NCI-H1048 (cell line): ENCODE data around the gene SPATA31A1.
"Not testable (repeated sequence)": the region's sequence is repeated elsewhere in the genome, so short reads cannot be mapped to it uniquely, and the experiment has no call there.

ENCODE experiments used
- DNase-seq: peaks from one replicate; lab custom pipeline; 2025; lab: John Stamatoyannopoulos, UW

SPATA31A1 gene

GRCh38 chr9:39355369-39355768, at the start of gene SPATA31A1:
Gene SPATA31A1, plus strand, starts transcription at chr9:39355669. Its CDS starts 62 bp downstream, at chr9:39355731.
- DNase-seq = not testable (repeated sequence)

GRCh38 chr9:39407261-39408204, 52.1 kb downstream of the SPATA31A1 start:
- not testable (repeated sequence) for DNase-seq

- not testable (repeated sequence) for DNase-seq
These were observed 55.9 kb downstream of the SPATA31A1 start for GRCh38 chr9:39411254-39411940.
